Measurements from ENCODE around the gene OR5B2.
A peak's percentile ranks its signal among the peaks of the same experiment; 100 is the strongest.
"Not testable (repeated sequence)": the region's sequence is repeated elsewhere in the genome, so short reads cannot be mapped to it uniquely, and the experiment has no call there.

Gene OR5B2

GRCh38 chr11:58428021-58428420 is at the start of gene OR5B2:
Gene OR5B2, minus strand, starts transcription at chr11:58428121. Its CDS starts 4,860 bp downstream, at chr11:58423261.
- DNase-seq (ENCODE audit: low read depth in 2 of 2) = no peak

GRCh38 chr11:58471892-58472291 is 44.0 kb upstream of the OR5B2 start:
- DNase-seq (ENCODE audit: low read depth in 2 of 2) = no peak

DNA sequence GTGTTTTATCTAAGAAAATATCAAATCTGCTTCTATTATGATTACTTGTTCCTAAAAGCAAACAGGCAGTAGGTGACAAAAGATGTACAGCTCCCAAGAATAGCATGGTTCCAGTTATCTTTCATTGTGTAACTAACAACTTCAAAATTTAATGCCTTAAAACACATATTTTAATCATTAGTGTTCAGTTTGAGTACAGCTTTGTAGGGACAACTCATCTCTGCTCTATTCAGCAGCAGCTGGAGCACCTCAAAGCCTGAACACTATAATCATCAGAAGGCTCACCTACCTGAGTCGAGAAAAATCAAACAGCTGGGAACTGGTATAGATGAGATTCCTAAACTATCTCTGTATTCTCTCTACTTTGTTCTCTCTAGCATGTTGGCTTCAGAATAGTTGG is 38.4 kb upstream of the OR5B2 start:
- DNase-seq (ENCODE audit: low read depth in 2 of 2) = no peak

GRCh38 chr11:58465690-58466089 is 37.8 kb upstream of the OR5B2 start:
- no peak for DNase-seq (ENCODE audit: low read depth in 2 of 2)

DNA sequence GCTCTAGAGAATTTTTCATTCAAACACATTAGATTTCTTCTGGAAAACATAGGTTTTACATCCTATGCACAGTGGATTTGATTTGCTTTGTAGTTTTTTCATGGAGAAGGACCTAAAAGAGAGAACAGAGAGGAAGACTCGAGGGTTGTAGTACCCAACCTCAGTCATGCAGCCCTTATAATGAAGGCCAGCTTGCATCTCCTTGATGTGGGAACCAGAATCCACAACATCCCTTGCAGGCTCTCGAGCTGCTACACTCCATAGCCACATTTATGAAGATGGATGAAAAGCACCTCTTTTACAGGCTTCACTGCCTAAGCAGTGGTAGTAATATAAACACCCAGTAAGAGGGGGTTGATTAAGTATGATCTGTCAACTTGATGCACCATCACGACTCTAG is 23.7 kb upstream of the OR5B2 start:
- DNase-seq (ENCODE audit: low read depth in 2 of 2) = no peak

- no peak for DNase-seq (ENCODE audit: low read depth in 2 of 2)
Observed at GRCh38 chr11:58446294-58446693, 18.4 kb upstream of the OR5B2 start.

DNA sequence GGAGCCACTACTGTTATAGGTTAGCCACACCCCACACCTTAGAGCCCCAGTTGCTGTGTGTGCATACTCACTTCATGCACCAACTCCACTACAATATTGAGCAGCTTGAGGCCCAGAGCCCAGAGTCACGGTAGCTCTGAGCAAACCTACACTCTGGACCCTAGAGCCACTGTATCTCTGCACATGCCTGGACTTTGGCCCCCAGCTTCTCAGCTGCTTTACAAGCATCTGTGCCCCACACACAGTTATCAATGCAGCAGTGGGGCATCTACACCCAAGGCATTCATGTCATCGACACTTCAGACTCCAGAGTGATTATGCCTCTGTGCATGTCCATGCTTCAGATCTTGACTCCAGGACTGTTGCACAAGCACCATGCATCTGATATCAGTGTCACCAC is 16.4 kb upstream of the OR5B2 start:
- DNase-seq (ENCODE audit: low read depth in 2 of 2) = no peak

- no peak for DNase-seq (ENCODE audit: low read depth in 2 of 2)
Observed at GRCh38 chr11:58442136-58442535, 14.2 kb upstream of the OR5B2 start, which contains the start of gene OR5B12. Gene OR5B12, minus strand, starts transcription at chr11:58442236. Its CDS starts 2,085 bp downstream, at chr11:58440151.

DNA sequence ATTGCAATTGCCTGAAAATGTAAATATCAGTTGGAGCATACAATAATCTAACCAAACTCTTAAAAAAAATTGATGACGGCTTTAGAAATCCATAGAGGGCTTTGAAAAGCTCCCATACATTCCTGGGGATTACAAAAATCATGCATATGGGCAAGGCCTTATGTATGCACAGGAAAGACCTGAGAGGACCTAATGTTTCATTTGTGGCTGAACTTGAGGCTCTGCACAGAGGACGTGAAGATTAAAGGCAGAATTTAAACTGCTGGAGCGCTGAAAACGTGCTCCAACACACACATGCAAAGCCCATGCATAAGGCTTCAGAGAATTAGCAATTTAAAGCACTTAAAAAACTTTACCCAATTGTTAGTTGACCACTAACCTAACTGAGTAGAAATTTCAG is 10.6 kb upstream of the OR5B2 start:
- no peak for DNase-seq (ENCODE audit: low read depth in 2 of 2)

GRCh38 chr11:58434217-58434616 is 6.3 kb upstream of the OR5B2 start:
- DNase-seq (ENCODE audit: low read depth in 2 of 2) = no peak

- no peak for DNase-seq (ENCODE audit: low read depth in 2 of 2)
Observed at GRCh38 chr11:58433638-58434203, 5.8 kb upstream of the OR5B2 start.

GRCh38 chr11:58429273-58429672 is 1.4 kb upstream of the OR5B2 start:
- no peak for DNase-seq (ENCODE audit: low read depth in 2 of 2)

- DNase-seq (ENCODE audit: low read depth in 2 of 2) = no peak
Observed at GRCh38 chr11:58406774-58407173, 21.1 kb downstream of the OR5B2 start, which contains the start of gene OR5B3. Gene OR5B3, minus strand, starts transcription at chr11:58406874. Its CDS starts 3,465 bp downstream, at chr11:58403409.

GRCh38 chr11:58399622-58400021 is 28.3 kb downstream of the OR5B2 start:
- not testable (repeated sequence) for DNase-seq (ENCODE audit: low read depth in 2 of 2)

- no peak for DNase-seq (ENCODE audit: low read depth in 2 of 2)
Observed at GRCh38 chr11:58395581-58395980, 32.3 kb downstream of the OR5B2 start.

- no peak for DNase-seq (ENCODE audit: low read depth in 2 of 2)
Observed at GRCh38 chr11:58394195-58394594, 33.7 kb downstream of the OR5B2 start.

DNA sequence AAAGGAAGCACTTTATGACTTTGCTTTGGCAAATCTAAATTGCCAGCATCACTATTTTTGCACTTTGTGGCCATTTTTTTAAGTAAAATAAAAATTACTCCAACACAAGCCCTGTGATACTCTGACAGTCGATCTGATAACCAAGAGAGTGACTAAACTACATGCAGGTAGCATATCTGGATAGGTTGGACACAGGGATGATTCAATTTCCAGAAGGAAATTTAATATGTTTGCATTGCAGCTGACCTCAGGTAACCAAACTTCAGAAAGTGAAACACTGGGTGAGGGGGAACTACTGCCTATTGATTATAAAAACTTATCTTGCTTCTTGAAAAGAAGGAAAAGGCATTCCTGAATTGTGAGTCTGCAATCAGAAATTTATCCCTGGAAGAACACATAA is 35.2 kb downstream of the OR5B2 start:
- DNase-seq (ENCODE audit: low read depth in 2 of 2) = no peak

DNA sequence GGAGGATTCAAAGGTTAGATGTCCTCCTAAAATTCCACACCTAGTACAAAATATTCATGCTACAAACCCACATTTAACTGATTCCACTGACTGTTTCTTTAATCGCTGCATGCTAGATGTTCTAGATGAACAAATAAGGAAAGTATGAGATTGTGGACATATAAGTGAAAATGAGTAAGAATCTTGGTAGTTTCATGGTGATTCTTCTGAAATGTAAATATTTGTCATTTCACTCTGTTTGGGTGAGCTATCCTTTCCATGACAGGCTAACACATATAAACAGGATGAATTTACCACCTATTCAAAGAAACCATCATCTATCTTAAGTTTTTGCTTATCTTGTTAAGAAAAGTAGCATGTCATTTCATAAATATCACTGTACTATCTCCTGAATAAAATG is 36.0 kb downstream of the OR5B2 start:
- no peak for DNase-seq (ENCODE audit: low read depth in 2 of 2)

DNA sequence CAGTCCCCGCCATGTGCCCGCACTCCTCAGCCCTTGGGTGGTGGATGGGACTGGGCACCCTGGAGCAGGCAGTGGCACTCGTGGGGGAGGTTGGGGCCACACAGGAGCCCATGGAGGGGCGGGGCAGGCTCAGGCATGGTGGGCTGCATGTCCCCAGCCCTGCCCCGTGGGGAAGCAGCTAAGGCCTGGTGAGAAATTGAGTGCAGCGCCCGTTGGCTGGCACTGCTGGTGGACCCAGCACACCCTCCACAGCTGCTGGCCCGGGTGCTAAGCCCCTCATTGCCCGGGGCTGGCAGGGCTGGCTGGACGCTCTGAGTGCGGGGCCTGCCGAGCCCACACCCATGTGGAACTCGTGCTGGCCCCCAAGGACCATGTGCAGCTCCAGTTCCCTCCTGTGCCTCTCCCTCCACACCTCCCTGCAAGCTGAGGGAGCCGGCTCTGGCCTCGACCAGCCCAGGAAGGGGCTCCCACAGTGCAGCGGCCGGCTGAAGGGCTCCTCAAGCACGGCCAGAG is 37.3 kb downstream of the OR5B2 start:
- peak in 1 of 2 donors; percentile 0 for DNase-seq (ENCODE audit: low read depth in 2 of 2)
